ENCODE results near the gene RSRC1.

GRCh38 chr3:158233791-158234190 lies 123.9 kb downstream of the RSRC1 start:
- TF ChIP-seq CTCF (IDR thresholded peaks at IDR 0.05; ENCODE audit: insufficient read depth, low read length, poor library complexity, severe bottlenecking) (no peak), EZH2phosphoT487 (conservative IDR thresholded peaks at IDR 0.05; ENCODE audit: low read length) (no peak)

Measured in SU-DHL-6 (cell line).